Measurements from ENCODE around the gene PTPN12.

- TF ChIP-seq CTCF (IDR thresholded peaks at IDR 0.05) (no peak), POLR2A (IDR thresholded peaks at IDR 0.05) (no peak)
These were observed 90.2 kb downstream of the PTPN12 start for GRCh38 chr7:77627309-77627676.
